Measurements from ENCODE around the gene ZNF766. TPM values are rescaled to one million over a fixed set of nuclear protein-coding genes. Genes with fewer than 3 reads are reported as not detected.
"Not testable (repeated sequence)": the region's sequence is repeated elsewhere in the genome, so short reads cannot be mapped to it uniquely, and the experiment has no call there.

Gene ZNF766
- total RNA-seq, 1 donor from 2014 or later = 7.3 TPM

DNA sequence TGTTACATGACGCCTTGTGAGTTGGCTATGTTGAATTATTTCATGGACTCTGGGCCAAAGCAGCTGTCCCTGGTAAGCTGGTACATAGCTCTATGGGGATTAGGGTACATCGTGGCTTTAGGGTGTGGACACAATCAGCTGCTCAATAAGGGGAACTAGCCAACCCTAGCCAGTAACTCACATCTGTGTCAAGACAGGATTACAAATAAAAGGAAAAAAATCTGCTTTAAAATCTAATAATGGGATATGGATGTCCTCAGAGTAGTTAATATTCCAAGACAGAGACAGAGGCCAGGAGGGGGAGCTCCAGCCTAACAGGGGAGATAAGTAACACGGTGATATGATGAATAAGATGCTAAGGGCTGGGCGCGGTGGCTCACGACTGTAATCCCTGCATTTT, 21.1 kb upstream of the ZNF766 start:
- no peaks in the 10 kb centered on the region for H3K27me3 ChIP-seq (ENCODE audit: control insufficient read depth, insufficient read depth, low read length)
- DNase-seq (ENCODE audit: low read depth) = no peak
- no peaks in the 10 kb centered on the region for H3K36me3 ChIP-seq (ENCODE audit: control insufficient read depth, insufficient read depth, low read length)
- TF ChIP-seq, protein P1, sequence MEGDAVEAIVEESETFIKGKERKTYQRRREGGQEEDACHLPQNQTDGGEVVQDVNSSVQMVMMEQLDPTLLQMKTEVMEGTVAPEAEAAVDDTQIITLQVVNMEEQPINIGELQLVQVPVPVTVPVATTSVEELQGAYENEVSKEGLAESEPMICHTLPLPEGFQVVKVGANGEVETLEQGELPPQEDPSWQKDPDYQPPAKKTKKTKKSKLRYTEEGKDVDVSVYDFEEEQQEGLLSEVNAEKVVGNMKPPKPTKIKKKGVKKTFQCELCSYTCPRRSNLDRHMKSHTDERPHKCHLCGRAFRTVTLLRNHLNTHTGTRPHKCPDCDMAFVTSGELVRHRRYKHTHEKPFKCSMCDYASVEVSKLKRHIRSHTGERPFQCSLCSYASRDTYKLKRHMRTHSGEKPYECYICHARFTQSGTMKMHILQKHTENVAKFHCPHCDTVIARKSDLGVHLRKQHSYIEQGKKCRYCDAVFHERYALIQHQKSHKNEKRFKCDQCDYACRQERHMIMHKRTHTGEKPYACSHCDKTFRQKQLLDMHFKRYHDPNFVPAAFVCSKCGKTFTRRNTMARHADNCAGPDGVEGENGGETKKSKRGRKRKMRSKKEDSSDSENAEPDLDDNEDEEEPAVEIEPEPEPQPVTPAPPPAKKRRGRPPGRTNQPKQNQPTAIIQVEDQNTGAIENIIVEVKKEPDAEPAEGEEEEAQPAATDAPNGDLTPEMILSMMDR (IDR thresholded peaks at IDR 0.05; ENCODE audit: insufficient read depth, low read length, poor library complexity, severe bottlenecking) = no peak
- H3K4me3 ChIP-seq (ENCODE audit: low read depth, low read length) = no peak overlapping the region

DNA sequence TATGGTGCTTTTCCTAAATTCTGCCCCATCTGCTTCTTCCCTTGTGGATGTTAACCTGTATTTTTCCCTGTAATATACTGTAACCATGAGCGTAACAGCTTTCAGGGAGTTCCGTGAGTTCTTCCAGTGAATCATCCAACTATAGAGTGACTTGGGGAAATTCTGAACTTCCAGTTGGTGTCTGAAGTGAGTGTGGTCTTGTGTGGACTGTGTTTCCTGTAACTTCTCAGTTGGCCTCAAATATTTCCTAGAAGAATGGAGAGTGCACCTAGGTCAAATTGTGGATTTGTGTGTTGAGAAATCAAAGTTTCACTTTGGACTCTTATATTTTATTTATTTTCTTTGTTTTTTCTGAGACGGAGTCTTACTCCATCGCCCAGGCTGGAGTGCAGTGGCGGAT, 11.0 kb upstream of the ZNF766 start:
- TF ChIP-seq, protein P1 (IDR thresholded peaks at IDR 0.05; ENCODE audit: insufficient read depth, low read length, poor library complexity, severe bottlenecking) = no peak
- DNase-seq (ENCODE audit: low read depth) = no peak
- no peaks in the 10 kb centered on the region for H3K27me3 ChIP-seq (ENCODE audit: control insufficient read depth, insufficient read depth, low read length)
- no peak overlapping the region for H3K4me3 ChIP-seq (ENCODE audit: low read depth, low read length)
- no peaks in the 10 kb centered on the region for H3K36me3 ChIP-seq (ENCODE audit: control insufficient read depth, insufficient read depth, low read length)

DNA sequence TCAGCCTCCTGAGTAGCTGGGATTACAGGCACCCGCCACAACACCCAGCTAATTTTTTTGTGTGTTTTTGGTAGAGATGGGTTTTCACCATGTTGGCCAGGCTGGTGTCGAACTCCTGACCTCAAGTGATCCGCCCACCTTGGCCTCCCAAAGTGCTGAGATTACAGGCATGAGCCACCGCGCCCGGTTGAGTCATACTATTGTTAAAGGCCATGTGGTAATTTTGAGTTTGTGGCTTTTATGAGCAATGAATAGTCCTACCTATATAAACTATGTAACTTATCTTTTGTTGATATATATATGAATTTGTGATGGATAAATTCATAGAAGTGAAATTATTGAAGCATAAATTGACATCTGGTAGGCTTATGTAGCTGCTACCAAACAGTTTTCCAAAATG, 3.8 kb upstream of the ZNF766 start:
- not testable (repeated sequence) for H3K4me3 ChIP-seq (ENCODE audit: low read depth, low read length); H3K36me3 ChIP-seq (ENCODE audit: control insufficient read depth, insufficient read depth, low read length); H3K27me3 ChIP-seq (ENCODE audit: control insufficient read depth, insufficient read depth, low read length); DNase-seq (ENCODE audit: low read depth)

DNA sequence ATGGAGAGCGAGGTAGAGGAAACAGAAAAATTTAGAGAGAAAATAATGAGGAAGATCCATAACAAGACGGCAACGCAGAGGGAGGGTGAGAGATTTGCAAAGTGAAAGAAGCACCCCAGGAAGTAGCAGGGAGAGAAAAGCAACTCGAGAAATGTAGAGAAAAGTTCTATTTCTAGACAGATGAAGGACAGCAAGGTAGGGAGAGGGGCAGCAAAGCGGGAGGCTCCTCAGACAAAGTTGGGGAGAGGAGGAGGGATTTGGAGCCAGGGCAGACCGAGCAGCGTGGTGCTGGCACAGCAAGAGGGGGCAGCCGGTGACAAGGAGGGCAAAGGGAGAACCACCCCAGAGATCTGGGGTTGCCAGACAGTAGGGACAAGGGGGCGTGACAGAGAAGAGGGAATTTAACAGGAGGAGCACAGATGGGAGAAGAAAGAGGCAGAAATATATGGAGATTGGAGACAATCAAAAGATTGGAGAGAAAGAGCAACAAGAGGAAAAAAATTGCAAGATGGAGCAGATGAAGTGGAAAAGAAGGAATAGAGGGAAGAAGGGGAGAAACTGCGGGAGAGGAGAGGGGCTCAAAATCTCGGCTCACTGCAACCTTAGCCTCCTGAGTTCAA, 989 bp downstream of the ZNF766 start:
- H3K27me3 ChIP-seq (ENCODE audit: control insufficient read depth, insufficient read depth, low read length) = no peaks in the 10 kb centered on the region
- H3K36me3 ChIP-seq (ENCODE audit: control insufficient read depth, insufficient read depth, low read length) = no peaks in the 10 kb centered on the region
- TF ChIP-seq, protein P1 (IDR thresholded peaks at IDR 0.05; ENCODE audit: insufficient read depth, low read length, poor library complexity, severe bottlenecking) = no peak
- H3K4me3 ChIP-seq (ENCODE audit: low read depth, low read length) = peak overlapping the region; percentile 88
- DNase-seq (ENCODE audit: low read depth) = no peak

DNA sequence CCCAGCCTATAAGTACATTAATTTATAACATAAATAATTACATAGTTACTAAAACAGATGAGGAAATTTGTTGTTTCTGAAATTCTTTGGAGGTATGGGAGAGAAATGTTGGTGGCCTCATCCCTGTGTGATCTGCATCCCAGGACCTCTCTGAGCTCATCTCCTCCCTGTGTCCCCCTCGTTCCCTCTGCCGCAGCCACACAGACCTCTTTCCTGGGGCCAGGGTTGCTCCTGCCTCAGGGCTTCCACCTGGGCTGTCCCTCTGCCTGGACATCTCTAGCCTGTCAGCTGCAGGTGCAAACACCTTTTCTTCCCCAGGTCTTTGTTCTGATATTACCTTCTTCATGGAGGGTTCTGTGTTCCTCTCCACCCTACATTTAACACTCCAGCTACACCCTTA, 3.9 kb downstream of the ZNF766 start:
- no peak overlapping the region for H3K4me3 ChIP-seq (ENCODE audit: low read depth, low read length)
- TF ChIP-seq, protein P1 (IDR thresholded peaks at IDR 0.05; ENCODE audit: insufficient read depth, low read length, poor library complexity, severe bottlenecking) = no peak
- no peaks in the 10 kb centered on the region for H3K36me3 ChIP-seq (ENCODE audit: control insufficient read depth, insufficient read depth, low read length)
- no peak for DNase-seq (ENCODE audit: low read depth)
- no peaks in the 10 kb centered on the region for H3K27me3 ChIP-seq (ENCODE audit: control insufficient read depth, insufficient read depth, low read length)

DNA sequence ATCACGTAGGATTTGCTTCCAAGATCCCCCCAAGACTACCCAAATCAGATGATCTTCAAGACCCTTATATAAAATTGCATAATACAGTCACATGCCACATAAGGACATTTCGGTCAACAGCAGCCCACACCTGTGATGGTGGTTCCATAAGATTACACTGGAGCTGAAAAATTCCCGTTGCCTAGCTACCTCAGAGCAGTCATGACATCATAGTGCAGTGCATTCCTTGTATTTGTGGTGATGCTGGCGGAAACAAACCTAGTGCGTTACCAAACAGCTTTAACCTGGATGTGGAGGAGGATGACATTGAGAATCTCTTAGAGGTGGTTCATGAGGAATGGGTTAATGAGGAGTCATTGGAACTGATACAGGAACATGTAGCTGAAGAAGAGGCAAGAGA, 4.8 kb downstream of the ZNF766 start:
- DNase-seq (ENCODE audit: low read depth) = no peak
- no peaks in the 10 kb centered on the region for H3K27me3 ChIP-seq (ENCODE audit: control insufficient read depth, insufficient read depth, low read length)
- TF ChIP-seq, protein P1 (IDR thresholded peaks at IDR 0.05; ENCODE audit: insufficient read depth, low read length, poor library complexity, severe bottlenecking) = no peak
- H3K36me3 ChIP-seq (ENCODE audit: control insufficient read depth, insufficient read depth, low read length) = no peaks in the 10 kb centered on the region
- no peak overlapping the region for H3K4me3 ChIP-seq (ENCODE audit: low read depth, low read length)

Measured in kidney epithelial cell (primary cell).